H1 (cell line): ENCODE measurements around the gene PLD5. TPM values are rescaled to one million over a fixed set of nuclear protein-coding genes. Genes with fewer than 3 reads are reported as not detected.

ENCODE experiments used
- CTCF ChIA-PET: fragments of 300-600 bp; sonication (Branson Sonifier 250); formaldehyde crosslinking; loops from one replicate; lab custom pipeline; 2021; ENCODE audit not compliant: partially characterized antibody; lab: Charles Lee
- POLR2A ChIA-PET: fragments of 300-600 bp; sonication (Branson Sonifier 250); formaldehyde crosslinking; loops from one replicate; lab custom pipeline; 2021; ENCODE audit warnings: inconsistent platforms; ENCODE audit not compliant: partially characterized antibody; lab: Charles Lee
- DNase-seq, 2 experiments: peaks; one replicate each; pipeline versions ENCODE4 v3.0.0 to v3.0.0-alpha.2; 2010 to 2022; ENCODE audit warnings: low spot score in 2 of 2, low read depth in 1 of 2, mixed read lengths in 1 of 2
- FAIRE-seq: peaks from 2 replicates; lab custom pipeline; 2011; peaks lifted over from hg19 to GRCh38; lab: Jason Lieb, UNC
- H2AFZ ChIP-seq: 2 replicates; pipeline ENCODE4 v1.8.1; 2012; ENCODE audit warnings: low read length, inconsistent platforms
- H2AK5ac ChIP-seq: 2 replicates; pipeline ENCODE4 v1.6.1; 2013; ENCODE audit warnings: low read depth, low read length
- H2BK120ac ChIP-seq: replicated peaks from 2 replicates; pipeline ENCODE3; 2013; ENCODE audit warnings: low read depth, low read length, inconsistent platforms
- H2BK12ac ChIP-seq: 2 replicates; pipeline ENCODE4 v1.6.1; 2013; ENCODE audit warnings: low read depth, low read length
- H2BK15ac ChIP-seq: 2 replicates; pipeline ENCODE4 v1.6.1; 2013; ENCODE audit warnings: low read length
- H2BK20ac ChIP-seq: 2 replicates; pipeline ENCODE4 v1.6.1; 2013; ENCODE audit warnings: low read length
- H2BK5ac ChIP-seq: 2 replicates; pipeline ENCODE4 v1.6.1; 2013; ENCODE audit warnings: low read depth, low read length
- H3K14ac ChIP-seq: 2 replicates; pipeline ENCODE4 v1.6.1; 2013; ENCODE audit warnings: inconsistent platforms; ENCODE audit not compliant: insufficient read length
- H3K18ac ChIP-seq: 2 replicates; pipeline ENCODE4 v1.6.1; 2013; ENCODE audit warnings: low read length; ENCODE audit errors: extremely low read depth
- H3K23ac ChIP-seq: 2 replicates; pipeline ENCODE4 v1.6.1; 2013; ENCODE audit warnings: inconsistent platforms; ENCODE audit not compliant: insufficient read length
- H3K23me2 ChIP-seq: 2 replicates; pipeline ENCODE4 v1.6.1; 2013; ENCODE audit warnings: low read depth, low read length
- H3K27ac ChIP-seq: 2 replicates; pipeline ENCODE4 v1.6.1; 2011; ENCODE audit warnings: low read depth, low read length, inconsistent platforms
- H3K27me3 ChIP-seq, 4 experiments: replicated peaks in 1 of 4; 1 replicate in 1 of 4; 2 replicates in 3 of 4; pipeline versions ENCODE4 v1.6.1 to v1.8.1; 2011 to 2013; ENCODE audit warnings: low read length in 3 of 4, mild to moderate bottlenecking in 3 of 4, inconsistent platforms in 2 of 4, mixed read lengths in 2 of 4, moderate library complexity in 1 of 4; ENCODE audit not compliant: control insufficient read depth in 3 of 4, insufficient read depth in 3 of 4; ENCODE audit errors: extremely low read depth in 1 of 4
- H3K36me3 ChIP-seq, 4 experiments: 2 replicates each; pipeline versions ENCODE4 v1.6.1 to v1.8.1; 2011 to 2013; ENCODE audit warnings: mild to moderate bottlenecking in 4 of 4, low read length in 3 of 4, moderate library complexity in 2 of 4, control low read depth in 1 of 4, inconsistent platforms in 1 of 4; ENCODE audit not compliant: insufficient read depth in 4 of 4, control insufficient read depth in 2 of 4
- H3K4ac ChIP-seq: replicated peaks from 2 replicates; pipeline ENCODE3; 2013; ENCODE audit warnings: low read length, low read depth, mixed read lengths, inconsistent platforms; ENCODE audit not compliant: insufficient read length
- H3K4me1 ChIP-seq, 4 experiments: replicated peaks in 1 of 4; 1 replicate in 1 of 4; 2 replicates in 3 of 4; pipeline versions ENCODE4 v1.6.1 to v1.8.1; 2011 to 2013; ENCODE audit warnings: low read length in 3 of 4, inconsistent platforms in 2 of 4, mixed read lengths in 1 of 4; ENCODE audit not compliant: insufficient read depth in 4 of 4, control insufficient read depth in 3 of 4
- H3K4me2 ChIP-seq, 2 experiments: 2 replicates each; pipeline versions ENCODE4 v1.6.1 to v1.8.1; 2011 to 2013; ENCODE audit warnings: low read depth in 2 of 2, low read length in 2 of 2, control low read depth in 1 of 2, inconsistent platforms in 1 of 2, mild to moderate bottlenecking in 1 of 2; ENCODE audit not compliant: insufficient read depth in 1 of 2
- H3K4me3 ChIP-seq, 4 experiments: fragments of 200-600, 300-600 bp in 1 of 4; sonication (generic), shearing (Covaris generic), sonication (Bioruptor Twin) in 1 of 4; 2 replicates each; pipeline versions ENCODE4 v1.5.1 to v1.8.1; 2011 to 2016; ENCODE audit warnings: low read length in 4 of 4, low read depth in 3 of 4, control low read depth in 2 of 4, inconsistent platforms in 2 of 4, mild to moderate bottlenecking in 2 of 4, mixed read lengths in 1 of 4, moderate library complexity in 1 of 4; ENCODE audit not compliant: insufficient read depth in 2 of 4; ENCODE audit errors: extremely low read depth in 1 of 4
- H3K56ac ChIP-seq: replicated peaks from 2 replicates; pipeline ENCODE3; 2013; ENCODE audit warnings: low read depth, mild to moderate bottlenecking, mixed read lengths, low read length, inconsistent platforms; ENCODE audit not compliant: insufficient read length
- H3K79me1 ChIP-seq: 2 replicates; pipeline ENCODE4 v1.6.1; 2013; ENCODE audit warnings: low read depth, low read length, control low read depth
- H3K79me2 ChIP-seq, 2 experiments: 2 replicates each; pipeline versions ENCODE4 v1.6.1 to v1.8.1; 2012 to 2013; ENCODE audit warnings: low read length in 2 of 2, mild to moderate bottlenecking in 2 of 2, inconsistent platforms in 1 of 2; ENCODE audit not compliant: insufficient read depth in 2 of 2, control insufficient read depth in 1 of 2
- H3K9ac ChIP-seq, 4 experiments: replicated peaks in 1 of 4; 1 replicate in 1 of 4; 2 replicates in 3 of 4; pipeline versions ENCODE4 v1.6.1 to v1.8.1; 2011 to 2013; ENCODE audit warnings: low read depth in 3 of 4, low read length in 3 of 4, control low read depth in 2 of 4, mild to moderate bottlenecking in 2 of 4, moderate library complexity in 2 of 4, inconsistent platforms in 1 of 4; ENCODE audit errors: extremely low read depth in 1 of 4
- H3K9me3 ChIP-seq, 2 experiments: 2 replicates each; pipeline versions ENCODE4 v1.6.1 to v1.8.1; 2012 to 2013; ENCODE audit warnings: mild to moderate bottlenecking in 2 of 2, moderate library complexity in 2 of 2, control low read depth in 1 of 2, inconsistent platforms in 1 of 2, low read depth in 1 of 2, low read length in 1 of 2, mixed read lengths in 1 of 2; ENCODE audit not compliant: insufficient read depth in 2 of 2
- H4K20me1 ChIP-seq, 2 experiments: replicated peaks in 1 of 2; 2 replicates each; pipeline versions ENCODE3 to v1.8.1; 2011 to 2013; ENCODE audit warnings: inconsistent platforms in 2 of 2, low read length in 2 of 2, mild to moderate bottlenecking in 1 of 2; ENCODE audit not compliant: insufficient read depth in 2 of 2, control insufficient read depth in 1 of 2
- H4K5ac ChIP-seq: 2 replicates; pipeline ENCODE4 v1.6.1; 2013; ENCODE audit warnings: low read length, low read depth, mixed read lengths, inconsistent platforms; ENCODE audit not compliant: insufficient read length
- H4K8ac ChIP-seq: 2 replicates; pipeline ENCODE4 v1.8.0; 2013; ENCODE audit warnings: mild to moderate bottlenecking, moderate library complexity, low read length, inconsistent platforms; ENCODE audit not compliant: insufficient read depth; ENCODE audit errors: extremely low read depth
- H4K91ac ChIP-seq: replicated peaks from 2 replicates; pipeline ENCODE3; 2013; ENCODE audit warnings: low read length, mixed read lengths, inconsistent platforms; ENCODE audit not compliant: insufficient read length
- CBX5 ChIP-seq: fragments of 300-800, 300-1000 bp; sonication (generic); IDR thresholded peaks from 2 replicates; pipeline ENCODE4 v1.7.1; 2016; ENCODE audit warnings: antibody characterized with exemption, low read length, low read depth
- CREB1 ChIP-seq: IDR thresholded peaks from 2 replicates; pipeline ENCODE4 v1.6.1; 2012; ENCODE audit warnings: inconsistent platforms
- EGR1 ChIP-seq: IDR thresholded peaks from 2 replicates; pipeline ENCODE4 v1.6.1; 2011; ENCODE audit warnings: low read depth, low read length, borderline replicate concordance
- POLR2A ChIP-seq, 2 experiments: IDR thresholded peaks; 1 replicate in 1 of 2; 2 replicates in 1 of 2; pipeline ENCODE4 v1.6.1; 2011; ENCODE audit warnings: low read depth in 2 of 2, low read length in 2 of 2, mild to moderate bottlenecking in 2 of 2; ENCODE audit errors: control extremely low read depth in 1 of 2
- RBBP5 ChIP-seq: IDR thresholded peaks from 2 replicates; pipeline ENCODE4 v1.7.1; 2012; ENCODE audit warnings: low read depth, mild to moderate bottlenecking, inconsistent platforms, low read length, moderate library complexity, borderline replicate concordance
- SAP30 ChIP-seq: fragments of 300-600 bp; sonication (generic); IDR thresholded peaks from 2 replicates; pipeline ENCODE4 v1.7.1; 2012; ENCODE audit warnings: low read length, moderate library complexity, mild to moderate bottlenecking, inconsistent platforms; ENCODE audit not compliant: insufficient read depth, insufficient replicate concordance
- SIRT6 ChIP-seq: IDR thresholded peaks from one replicate; pipeline ENCODE4 v1.7.1; 2012; ENCODE audit warnings: low read length, inconsistent platforms
- SIX5 ChIP-seq: IDR thresholded peaks from 2 replicates; pipeline ENCODE4 v1.6.1; 2011; ENCODE audit warnings: mild to moderate bottlenecking, low read depth, low read length
- SP2 ChIP-seq: IDR thresholded peaks from 2 replicates; pipeline ENCODE4 v1.6.1; 2012; ENCODE audit warnings: mild to moderate bottlenecking, low read length, inconsistent platforms
- SP4 ChIP-seq: IDR thresholded peaks from 2 replicates; pipeline ENCODE4 v1.6.1; 2012; ENCODE audit warnings: low read length, inconsistent platforms
- SUZ12 ChIP-seq: fragments of 200-600 bp; sonication (generic); IDR thresholded peaks from 2 replicates; pipeline ENCODE4 v1.6.1; 2012; ENCODE audit warnings: mild to moderate bottlenecking, inconsistent platforms, low read length, moderate library complexity, mixed read lengths
- WGBS, 2 experiments: shearing (Covaris generic) in 1 of 2; methylation state at CpG; one replicate each; pipeline versions ENCODE4 v1.1.6 to v1.1.7; 2013 to 2015; ENCODE audit warnings: low lambda C conversion rate in 2 of 2, mixed read lengths in 2 of 2, inconsistent platforms in 1 of 2, low coverage in 1 of 2, missing lambda C conversion rate in 1 of 2; ENCODE audit not compliant: insufficient replicate concordance in 2 of 2, insufficient coverage in 1 of 2, insufficient read length in 1 of 2; ENCODE audit errors: extremely low coverage in 1 of 2, missing lambda C conversion rate in 1 of 2; 5-methylcytosine and 5-hydroxymethylcytosine counted together
- polyA plus RNA-seq, 7 experiments: library from polyadenylated mRNA; depleted of rRNA in 3 of 7; stranded (reverse) in 5 of 7; unstranded in 2 of 7; fragments of >200 nt in 5 of 7; fragments of 200-250 nt in 2 of 7; gene quantifications; 1 replicate in 5 of 7; 2 replicates in 1 of 7; 4 replicates in 1 of 7; pipeline versions ENCODE4 v1.2.1 to v1.2.3, GENCODE V29; 2011 to 2013; ENCODE audit warnings: missing spikeins in 2 of 7, mixed read lengths in 2 of 7
- total RNA-seq: library from RNA; stranded (reverse); fragmentation: NEBNext Ultra II Directional; extraction: Animal tissue kit (Norgen Biotek cat#: 25700); gene quantifications from 2 replicates; pipeline ENCODE4 v1.2.1, GENCODE V29; 2021

PLD5 gene
- total and polyA plus RNA-seq, 2 of the 8 experiments (the other 6 are each of a cell fraction or from before 2014, with no cell fraction given), result 0.86 to 8.5 TPM

DNA sequence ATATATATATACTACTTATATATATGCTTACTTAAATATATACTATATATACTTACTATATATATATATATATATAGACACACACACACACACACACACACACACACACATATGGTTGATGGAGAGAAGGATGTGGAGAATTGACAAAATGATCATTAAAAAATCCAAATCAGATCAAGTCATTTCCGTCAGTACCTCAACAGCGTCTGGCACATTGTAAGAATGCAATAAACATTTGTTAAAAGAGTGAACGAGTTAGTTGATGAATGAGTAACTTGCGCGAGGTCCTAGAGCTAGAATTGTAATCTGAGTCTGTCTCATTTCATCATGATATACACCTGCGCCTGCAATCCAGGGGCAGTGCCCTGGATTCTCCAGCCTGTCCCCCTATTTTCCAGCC, 282.6 kb downstream of the PLD5 start:
- no peak overlapping the region for H4K5ac ChIP-seq
- no peak overlapping the region for H2AK5ac ChIP-seq
- H3K27me3 ChIP-seq, result no peaks in the 10 kb centered on the region; a peak in 1 of 7 replicates
- H3K79me1 ChIP-seq, result no peaks in the 10 kb centered on the region
- 0 out of 4 replicates have a peak, but pooled peaks cover 0 to 2% of the 10 kb centered on the region in 2 experiments for H3K9me3 ChIP-seq
- no peaks in the 10 kb centered on the region for H4K20me1 ChIP-seq
- no peak for DNase-seq
- H3K79me2 ChIP-seq, result no peaks in the 10 kb centered on the region
- H2BK5ac ChIP-seq, result no peak overlapping the region
- no peaks in the 10 kb centered on the region for H3K36me3 ChIP-seq
- H3K23ac ChIP-seq, result no peak overlapping the region
- H3K23me2 ChIP-seq, result no peaks in the 10 kb centered on the region
- no peak for FAIRE-seq
- H3K9ac ChIP-seq, result no peak overlapping the region
- ChIA-PET CTCF (no interaction called here), POLR2A (no interaction called here)
- no peak overlapping the region for H3K27ac ChIP-seq
- H2BK20ac ChIP-seq, result no peak overlapping the region
- no peak overlapping the region for H2BK120ac ChIP-seq
- H4K8ac ChIP-seq, result no peak overlapping the region
- H3K4me1 ChIP-seq, result peaks cover 0 to 5% (median 2%) of the 10 kb centered on the region in 4 experiments; a peak in 3 of 7 replicates
- TF ChIP-seq EGR1 (no peak), SAP30 (no peak), SP4 (no peak), SP2 (no peak), POLR2A (IDR thresholded peaks at IDR 0.05; ENCODE audit: control extremely low read depth in 1 of 2, low read depth in 2 of 2, low read length in 2 of 2) (no peak), CREB1 (no peak), SUZ12 (no peak), RBBP5 (no peak), SIRT6 (no peak), CBX5 (no peak), SIX5 (no peak)
- no peak overlapping the region for H2BK15ac ChIP-seq
- H3K56ac ChIP-seq, result no peak overlapping the region
- H2AFZ ChIP-seq, result no peak overlapping the region
- no peak overlapping the region for H3K18ac ChIP-seq
- no peak overlapping the region for H2BK12ac ChIP-seq
- H4K91ac ChIP-seq, result no peak overlapping the region
- H3K4me2 ChIP-seq, result no peak overlapping the region
- 93% methylated on average over 6 of the region's 6 CpGs; no CpG with 5 or more reads in 1 of the 2 experiments for WGBS, 2 experiments
- H3K14ac ChIP-seq, result no peak overlapping the region
- H3K4me3 ChIP-seq, result no peak overlapping the region
- no peak overlapping the region for H3K4ac ChIP-seq
